OCI-LY7 (cell line): ENCODE data around the gene IRF2BP2.

Experiments used
- EZH2phosphoT487 ChIP-seq: fragments of 200-600 bp; sonication (generic); IDR thresholded peaks from 2 replicates; pipeline ENCODE4 v1.6.1; 2018; ENCODE audit warnings: low read depth, borderline replicate concordance, mild to moderate bottlenecking, mixed run types, antibody characterized with exemption, low read length, moderate library complexity, mixed read lengths
- TF ChIP-seq, protein P1 (sequence below): fragments of 200-600 bp; sonication (generic); conservative IDR thresholded peaks from 2 replicates; pipeline ENCODE4 v1.5.1; 2014; ENCODE audit warnings: mild to moderate bottlenecking, antibody characterized with exemption, low read length, moderate library complexity, mixed read lengths

DNA sequence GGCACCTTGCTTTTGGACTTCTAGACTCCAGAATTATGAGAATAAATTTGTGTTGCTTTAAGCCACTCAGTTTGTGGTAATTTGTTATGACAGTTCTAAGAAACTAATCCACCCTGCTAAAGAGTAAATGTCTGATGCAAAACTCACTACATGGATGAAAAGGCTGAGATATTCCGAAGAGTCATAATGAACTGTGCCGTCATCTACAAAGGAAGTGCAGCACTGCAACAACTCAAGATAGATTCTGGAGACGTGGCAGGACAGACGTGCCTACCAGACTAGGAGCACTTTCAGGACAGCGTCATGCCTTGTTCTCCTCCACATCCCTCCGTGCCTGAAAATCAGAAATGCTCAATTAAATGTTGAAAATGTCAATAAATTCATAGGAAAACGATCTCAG is 24.4 kb upstream of the IRF2BP2 start:
- TF ChIP-seq, protein P1, sequence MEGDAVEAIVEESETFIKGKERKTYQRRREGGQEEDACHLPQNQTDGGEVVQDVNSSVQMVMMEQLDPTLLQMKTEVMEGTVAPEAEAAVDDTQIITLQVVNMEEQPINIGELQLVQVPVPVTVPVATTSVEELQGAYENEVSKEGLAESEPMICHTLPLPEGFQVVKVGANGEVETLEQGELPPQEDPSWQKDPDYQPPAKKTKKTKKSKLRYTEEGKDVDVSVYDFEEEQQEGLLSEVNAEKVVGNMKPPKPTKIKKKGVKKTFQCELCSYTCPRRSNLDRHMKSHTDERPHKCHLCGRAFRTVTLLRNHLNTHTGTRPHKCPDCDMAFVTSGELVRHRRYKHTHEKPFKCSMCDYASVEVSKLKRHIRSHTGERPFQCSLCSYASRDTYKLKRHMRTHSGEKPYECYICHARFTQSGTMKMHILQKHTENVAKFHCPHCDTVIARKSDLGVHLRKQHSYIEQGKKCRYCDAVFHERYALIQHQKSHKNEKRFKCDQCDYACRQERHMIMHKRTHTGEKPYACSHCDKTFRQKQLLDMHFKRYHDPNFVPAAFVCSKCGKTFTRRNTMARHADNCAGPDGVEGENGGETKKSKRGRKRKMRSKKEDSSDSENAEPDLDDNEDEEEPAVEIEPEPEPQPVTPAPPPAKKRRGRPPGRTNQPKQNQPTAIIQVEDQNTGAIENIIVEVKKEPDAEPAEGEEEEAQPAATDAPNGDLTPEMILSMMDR: no peak
- TF ChIP-seq EZH2phosphoT487: no peak
